A549 (cell line): ENCODE results near the gene NPAT. TPM values are rescaled to one million over a fixed set of nuclear protein-coding genes. Genes with fewer than 3 reads are reported as not detected.
"Not testable (repeated sequence)": the region's sequence is repeated elsewhere in the genome, so short reads cannot be mapped to it uniquely, and the experiment has no call there.

Experiments
- ATAC-seq, 2 experiments: fragments of 200-7000 bp in 1 of 2; fragments of >200 bp in 1 of 2; cut with Nextera tagmentation in 1 of 2; cut with Tn5 transposase in 1 of 2; 3 replicates each; pipeline versions ENCODE4 v1.8.0 to v1.9.1; 2018 to 2020; ENCODE audit warnings: mild to moderate bottlenecking in 1 of 2, moderate library complexity in 1 of 2
- CTCF ChIA-PET: fragments of 300-600 bp; sonication (Branson Sonifier 250); formaldehyde crosslinking; extraction: SDS; loops from one replicate; lab custom pipeline; 2021; ENCODE audit warnings: antibody characterized with exemption, inconsistent platforms; lab: Yijun Ruan, JAX
- POLR2A ChIA-PET: fragments of 350-600 bp; formaldehyde crosslinking; extraction: SDS; loops from one replicate; lab custom pipeline; 2021; ENCODE audit warnings: antibody characterized with exemption, inconsistent platforms; lab: Yijun Ruan, JAX
- DNase-seq, 2 experiments: peaks; one replicate each; pipeline versions ENCODE4 v3.0.0 to v3.0.0-alpha.2; 2011 to 2016; ENCODE audit warnings: low read depth in 1 of 2, low spot score in 1 of 2
- FAIRE-seq: peaks from 2 replicates; lab custom pipeline; 2011; peaks lifted over from hg19 to GRCh38; lab: Jason Lieb, UNC
- H3K27ac ChIP-seq, 2 experiments: fragments of >200 bp; sonication (Bioruptor Twin); formaldehyde crosslinking; 3 replicates each; pipeline ENCODE4 v1.5.1; 2016 to 2017
- H3K4me1 ChIP-seq: fragments of >200 bp; sonication (Bioruptor Twin); formaldehyde crosslinking; 3 replicates; pipeline ENCODE4 v1.6.1; 2016
- H3K4me2 ChIP-seq: fragments of >200 bp; sonication (Bioruptor Twin); formaldehyde crosslinking; 3 replicates; pipeline ENCODE4 v1.6.1; 2016
- H3K4me3 ChIP-seq: fragments of >200 bp; sonication (Bioruptor Twin); formaldehyde crosslinking; 3 replicates; pipeline ENCODE4 v1.5.1; 2016
- H3K9me3 ChIP-seq: fragments of >200 bp; sonication (Bioruptor Twin); formaldehyde crosslinking; 3 replicates; pipeline ENCODE4 v1.6.1; 2016
- BHLHE40 ChIP-seq: IDR thresholded peaks from 2 replicates; pipeline ENCODE4 v1.6.1; 2012; ENCODE audit warnings: low read depth, low read length, inconsistent platforms
- CBX2 ChIP-seq: fragments of 200-600 bp; sonication (generic); IDR thresholded peaks from 2 replicates; pipeline ENCODE4 v1.6.1; 2016; ENCODE audit warnings: low read depth, mild to moderate bottlenecking, borderline replicate concordance
- E2F6 ChIP-seq: IDR thresholded peaks from 2 replicates; pipeline ENCODE4 v1.6.1; 2012; ENCODE audit warnings: low read depth, borderline replicate concordance
- FOSB ChIP-seq: fragments of 250-450 bp; sonication (Bioruptor Pico); IDR thresholded peaks from 2 replicates; pipeline ENCODE4 v1.5.0; 2020; ENCODE audit warnings: mild to moderate bottlenecking, moderate library complexity
- FOXS1 ChIP-seq: fragments of 250-450 bp; sonication (Bioruptor Pico); IDR thresholded peaks from 2 replicates; pipeline ENCODE4 v1.5.0; 2020; ENCODE audit warnings: mild to moderate bottlenecking, moderate library complexity
- GATA3 ChIP-seq: IDR thresholded peaks from 2 replicates; pipeline ENCODE4 v1.6.1; 2012; ENCODE audit warnings: borderline replicate concordance
- HMGXB4 ChIP-seq: fragments of 250-450 bp; sonication (Bioruptor Pico); IDR thresholded peaks from 2 replicates; pipeline ENCODE4 v1.5.0; 2021; ENCODE audit warnings: mild to moderate bottlenecking, moderate library complexity, borderline replicate concordance
- HOXB5 ChIP-seq: fragments of 250-450 bp; sonication (Bioruptor Pico); IDR thresholded peaks from 2 replicates; pipeline ENCODE4 v1.5.0; 2020; ENCODE audit warnings: mild to moderate bottlenecking, moderate library complexity
- KDM1A ChIP-seq: fragments of 200-600 bp; sonication (generic); IDR thresholded peaks from 2 replicates; pipeline ENCODE4 v1.6.1; 2016; ENCODE audit warnings: low read depth, mild to moderate bottlenecking
- KDM5A ChIP-seq: fragments of 200-600 bp; sonication (generic); IDR thresholded peaks from 2 replicates; pipeline ENCODE4 v1.6.1; 2016; ENCODE audit warnings: antibody characterized with exemption, mild to moderate bottlenecking
- MAFK ChIP-seq: fragments of 450-650 bp; IDR thresholded peaks from 2 replicates; pipeline ENCODE4 v1.6.1; 2014; ENCODE audit not compliant: partially characterized antibody
- NPAS2 ChIP-seq: fragments of 250-450 bp; sonication (Bioruptor Pico); IDR thresholded peaks from 2 replicates; pipeline ENCODE4 v1.8.0; 2022; ENCODE audit warnings: mild to moderate bottlenecking, moderate library complexity, borderline replicate concordance
- NR3C1 ChIP-seq: fragments of >200 bp; sonication (Bioruptor Twin); formaldehyde crosslinking; IDR thresholded peaks from 3 replicates; pipeline ENCODE4 v1.6.1; 2017
- POLR2AphosphoS2 ChIP-seq: conservative IDR thresholded peaks from 2 replicates; pipeline ENCODE4 v1.6.1; 2012; ENCODE audit warnings: low read length, improper control_type of control experiment, inconsistent platforms
- RARB ChIP-seq: fragments of 250-450 bp; sonication (Bioruptor Pico); IDR thresholded peaks from 2 replicates; pipeline ENCODE4 v1.8.0; 2021; ENCODE audit warnings: mild to moderate bottlenecking, moderate library complexity
- RNF2 ChIP-seq: fragments of 200-600 bp; sonication (generic); IDR thresholded peaks from 2 replicates; pipeline ENCODE4 v1.6.1; 2016; ENCODE audit warnings: low read depth, mild to moderate bottlenecking, antibody characterized with exemption, moderate library complexity, borderline replicate concordance
- SREBF2 ChIP-seq: fragments of 450-650 bp; IDR thresholded peaks from 2 replicates; pipeline ENCODE4 v1.6.1; 2014; ENCODE audit warnings: mild to moderate bottlenecking, moderate library complexity
- TP53 ChIP-seq: fragments of 250-450 bp; sonication (Bioruptor Pico); IDR thresholded peaks from 2 replicates; pipeline ENCODE4 v1.5.0; 2021; ENCODE audit warnings: mild to moderate bottlenecking, moderate library complexity
- ZC3H11A ChIP-seq: fragments of 450-650 bp; IDR thresholded peaks from 2 replicates; pipeline ENCODE4 v1.6.1; 2014; ENCODE audit warnings: antibody characterized with exemption, mild to moderate bottlenecking
- ZFP36 ChIP-seq: fragments of 450-650 bp; IDR thresholded peaks from 2 replicates; pipeline ENCODE4 v1.6.1; 2014; ENCODE audit warnings: borderline replicate concordance; ENCODE audit not compliant: partially characterized antibody
- ZNF302 ChIP-seq: fragments of 250-450 bp; sonication (Bioruptor Pico); IDR thresholded peaks from 2 replicates; pipeline ENCODE4 v1.9.0; 2021; ENCODE audit warnings: inconsistent platforms, mild to moderate bottlenecking, moderate library complexity
- ZSCAN20 ChIP-seq: fragments of 250-450 bp; sonication (Bioruptor Pico); IDR thresholded peaks from 2 replicates; pipeline ENCODE4 v1.8.0; 2022; ENCODE audit warnings: mild to moderate bottlenecking, moderate library complexity
- WGBS: methylation state at CpG from one replicate; pipeline ENCODE4 v1.1.6; 2017; ENCODE audit errors: missing lambda C conversion rate; 5-methylcytosine and 5-hydroxymethylcytosine counted together
- polyA plus RNA-seq, 4 experiments: library from polyadenylated mRNA; depleted of rRNA in 3 of 4; stranded (reverse); fragments of >200 nt; fragmentation: RNase III in 1 of 4; extraction: RNeasy Plus Mini Kit Qiagen cat#74134 plus additional on column Dnase treatment in 1 of 4; gene quantifications; 2 replicates in 3 of 4; 3 replicates in 1 of 4; pipeline ENCODE4 v1.2.3, GENCODE V29; 2011 to 2017

Gene NPAT
- polyA plus RNA-seq, 2 of the 4 experiments (the other 2 are of a cell fraction), result 4.6 to 9.3 TPM

DNA sequence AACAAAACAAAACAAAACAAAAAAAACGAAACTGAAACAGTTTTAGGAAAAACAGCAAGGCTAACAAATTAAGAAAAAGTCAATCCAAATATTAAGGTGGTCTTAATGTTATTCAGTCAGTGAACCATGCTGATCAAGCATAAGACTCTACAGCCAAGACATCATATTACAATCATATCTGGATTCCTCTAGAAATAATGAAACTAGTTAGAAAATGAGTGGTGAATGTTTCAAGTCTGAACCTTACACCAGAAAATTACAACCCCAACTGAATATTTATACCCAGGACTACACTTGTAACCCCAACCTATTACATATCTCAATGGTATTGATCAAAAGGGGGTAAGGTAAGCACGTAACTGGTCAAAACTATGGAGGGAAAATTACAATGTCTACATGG is 52.3 kb downstream of the NPAT start:
- WGBS, result 63% methylated on average over 2 of the region's 2 CpGs
- no peaks in the 10 kb centered on the region for H3K9me3 ChIP-seq
- no peak for FAIRE-seq

GRCh38 chr11:108167624-108168023 is 54.8 kb downstream of the NPAT start:
- TF ChIP-seq MAFK, result no peak
- no peak for TF ChIP-seq ZNF302 (CRISPR knock-in tag)
- TF ChIP-seq RARB (CRISPR knock-in tag), result no peak
- TF ChIP-seq HMGXB4 (CRISPR knock-in tag), result no peak
- TF ChIP-seq FOSB, result no peak
- no peak for TF ChIP-seq HOXB5
- no peak for TF ChIP-seq NR3C1
- TF ChIP-seq CBX2, result no peak
- TF ChIP-seq POLR2AphosphoS2, result no peak
- no peak for TF ChIP-seq E2F6
- TF ChIP-seq SREBF2, result no peak
- TF ChIP-seq ZC3H11A, result no peak
- TF ChIP-seq TP53 (CRISPR knock-in tag), result no peak
- TF ChIP-seq BHLHE40, result no peak
- TF ChIP-seq ZFP36, result no peak
- no peak for TF ChIP-seq FOXS1
- TF ChIP-seq ZSCAN20, result no peak
- no peak for TF ChIP-seq KDM1A
- no peak for TF ChIP-seq GATA3
- Histone ChIP-seq H3K4me3 (no peak overlapping the region), H3K27ac (no peak overlapping the region), H3K4me1 (no peaks in the 10 kb centered on the region), H3K9me3 (no peaks in the 10 kb centered on the region), H3K4me2 (no peak overlapping the region)
- DNase-seq, result no peak
- FAIRE-seq, result no peak
- ChIA-PET POLR2A (no interaction called here), CTCF (no interaction called here)
- no peak for ATAC-seq

More for the DNA sequence above, 52.3 kb downstream of the NPAT start:
- POLR2A ChIA-PET, result no interaction called here
- no peak for TF ChIP-seq TP53 (CRISPR knock-in tag)
- no peak for TF ChIP-seq HMGXB4 (CRISPR knock-in tag)
- no peak for TF ChIP-seq KDM5A
- TF ChIP-seq NPAS2 (CRISPR knock-in tag), result no peak
- no peak for TF ChIP-seq POLR2AphosphoS2
- no peak for TF ChIP-seq ZSCAN20
- no peak for TF ChIP-seq RNF2
- TF ChIP-seq, all 56 proteins: peak for 0
- CTCF ChIA-PET, result no interaction called here
- Histone ChIP-seq H3K4me2 (no peak overlapping the region), H3K27ac (no peak overlapping the region), H3K4me3 (no peak overlapping the region), H3K4me1 (no peaks in the 10 kb centered on the region)
- no peak for ATAC-seq
- no peak for DNase-seq

GRCh38 chr11:108162878-108163277 is 59.6 kb downstream of the NPAT start:
- 75% methylated on average over 6 of the region's 6 CpGs for WGBS
- DNase-seq, POLR2A ChIA-PET, H3K4me1 ChIP-seq, H3K27ac ChIP-seq, CTCF ChIA-PET, ATAC-seq, H3K4me2 ChIP-seq, H3K9me3 ChIP-seq, FAIRE-seq, H3K4me3 ChIP-seq: not testable (repeated sequence)
- TF ChIP-seq ZC3H11A, result peak; percentile 19; the same call in 1 of the 2 replicates
